ENCODE results near the gene LRRC63.

The LRRC63 gene

DNA sequence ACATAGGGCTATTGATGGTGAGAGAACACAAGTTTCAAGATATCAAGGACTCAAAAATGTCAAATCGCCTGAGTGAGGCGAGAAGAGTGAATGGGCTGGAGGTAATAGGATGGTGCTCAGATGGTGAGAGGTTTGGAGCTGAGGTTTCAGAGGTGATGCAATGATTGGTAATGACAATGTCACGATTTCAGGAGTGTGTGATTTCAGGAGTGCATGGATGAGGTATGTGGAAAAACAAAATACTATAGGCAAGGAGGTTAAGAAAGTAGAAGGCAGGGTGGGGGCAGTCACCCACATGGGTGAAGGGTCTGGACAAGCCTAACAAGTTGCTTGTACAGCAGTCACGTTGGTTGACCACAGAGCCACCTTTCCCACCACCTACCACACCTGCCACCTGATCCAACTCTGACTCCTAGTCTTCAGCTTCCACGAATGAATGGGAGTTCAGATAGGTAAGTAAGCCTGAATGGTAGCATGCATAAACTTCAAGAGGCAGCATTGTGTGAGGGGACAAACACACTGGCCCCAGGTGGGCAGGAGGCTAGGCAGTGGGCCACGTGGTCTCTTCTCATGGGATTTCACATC, 103.9 kb downstream of the LRRC63 start:
- no peak overlapping the region for H3K4me3 ChIP-seq (ENCODE audit: low read depth, low read length)
- no peak for DNase-seq (ENCODE audit: low read depth)
- TF ChIP-seq, protein P1, sequence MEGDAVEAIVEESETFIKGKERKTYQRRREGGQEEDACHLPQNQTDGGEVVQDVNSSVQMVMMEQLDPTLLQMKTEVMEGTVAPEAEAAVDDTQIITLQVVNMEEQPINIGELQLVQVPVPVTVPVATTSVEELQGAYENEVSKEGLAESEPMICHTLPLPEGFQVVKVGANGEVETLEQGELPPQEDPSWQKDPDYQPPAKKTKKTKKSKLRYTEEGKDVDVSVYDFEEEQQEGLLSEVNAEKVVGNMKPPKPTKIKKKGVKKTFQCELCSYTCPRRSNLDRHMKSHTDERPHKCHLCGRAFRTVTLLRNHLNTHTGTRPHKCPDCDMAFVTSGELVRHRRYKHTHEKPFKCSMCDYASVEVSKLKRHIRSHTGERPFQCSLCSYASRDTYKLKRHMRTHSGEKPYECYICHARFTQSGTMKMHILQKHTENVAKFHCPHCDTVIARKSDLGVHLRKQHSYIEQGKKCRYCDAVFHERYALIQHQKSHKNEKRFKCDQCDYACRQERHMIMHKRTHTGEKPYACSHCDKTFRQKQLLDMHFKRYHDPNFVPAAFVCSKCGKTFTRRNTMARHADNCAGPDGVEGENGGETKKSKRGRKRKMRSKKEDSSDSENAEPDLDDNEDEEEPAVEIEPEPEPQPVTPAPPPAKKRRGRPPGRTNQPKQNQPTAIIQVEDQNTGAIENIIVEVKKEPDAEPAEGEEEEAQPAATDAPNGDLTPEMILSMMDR (IDR thresholded peaks at IDR 0.05; ENCODE audit: control insufficient read depth, extremely low read depth, insufficient read depth) = no peak

DNA sequence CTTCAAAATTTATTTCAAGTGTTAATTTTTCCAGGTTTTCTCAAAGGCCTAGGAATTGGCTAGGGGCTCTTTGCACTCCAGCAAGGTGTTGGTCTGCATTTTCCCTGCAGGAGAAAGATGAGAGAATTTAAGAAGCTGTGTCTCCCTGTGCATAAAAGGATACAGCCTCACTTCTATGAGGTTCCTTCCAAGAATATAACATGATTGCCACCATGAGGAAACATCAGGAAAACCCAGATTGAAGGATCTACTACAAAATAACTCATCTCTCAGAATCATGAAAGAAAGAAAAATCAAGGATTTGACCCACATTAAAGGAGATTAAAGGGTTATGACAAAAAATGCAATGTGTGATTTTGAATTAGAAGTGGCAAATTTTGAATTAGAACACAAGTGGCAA, 105.4 kb downstream of the LRRC63 start:
- no peak overlapping the region for H3K4me3 ChIP-seq (ENCODE audit: low read depth, low read length)
- no peak for DNase-seq (ENCODE audit: low read depth)
- TF ChIP-seq, protein P1 (IDR thresholded peaks at IDR 0.05; ENCODE audit: control insufficient read depth, extremely low read depth, insufficient read depth) = peak; percentile 61

DNA sequence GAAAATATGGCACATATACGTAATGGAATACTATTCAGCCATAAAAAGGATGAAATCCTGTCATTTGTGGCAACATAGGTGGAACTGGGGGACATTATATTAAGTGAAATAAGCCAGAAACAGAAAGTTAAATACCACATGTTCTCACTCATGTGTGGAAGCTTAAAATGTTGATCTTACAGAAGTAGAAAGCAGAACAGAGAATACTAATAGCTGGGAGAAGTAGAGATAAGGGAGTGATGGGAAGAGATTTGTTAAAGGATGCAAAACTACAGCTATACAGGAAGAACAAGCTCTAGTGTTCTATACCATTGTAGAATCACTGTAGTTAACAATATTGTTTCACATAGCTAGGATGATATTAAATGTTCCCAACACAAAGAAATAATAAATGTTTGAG, 107.3 kb downstream of the LRRC63 start:
- no peak overlapping the region for H3K4me3 ChIP-seq (ENCODE audit: low read depth, low read length)
- no peak for DNase-seq (ENCODE audit: low read depth)
- TF ChIP-seq, protein P1 (IDR thresholded peaks at IDR 0.05; ENCODE audit: control insufficient read depth, extremely low read depth, insufficient read depth) = no peak

DNA sequence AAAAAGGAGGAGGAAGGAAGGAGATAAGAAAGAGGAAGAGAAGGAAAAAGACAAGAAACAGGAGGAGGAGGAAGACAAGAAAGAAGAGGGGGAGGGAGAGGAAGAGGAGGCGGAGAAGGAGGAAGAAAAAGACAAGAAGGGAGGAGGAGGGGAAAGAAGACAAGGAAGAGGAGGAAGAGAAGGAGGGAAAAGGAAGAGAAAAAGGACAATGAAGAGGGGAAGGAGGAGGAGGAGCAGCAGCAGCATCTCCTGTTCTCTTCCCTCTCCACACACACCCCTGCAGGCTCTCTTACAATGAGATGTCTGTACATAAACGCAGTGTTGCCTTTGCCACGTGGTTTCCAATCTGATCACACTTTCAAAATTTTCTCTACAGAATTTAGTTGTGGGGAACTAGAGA, 108.7 kb downstream of the LRRC63 start:
- TF ChIP-seq, protein P1 (IDR thresholded peaks at IDR 0.05; ENCODE audit: control insufficient read depth, extremely low read depth, insufficient read depth) = no peak
- H3K4me3 ChIP-seq (ENCODE audit: low read depth, low read length) = no peak overlapping the region
- no peak for DNase-seq (ENCODE audit: low read depth)

DNA sequence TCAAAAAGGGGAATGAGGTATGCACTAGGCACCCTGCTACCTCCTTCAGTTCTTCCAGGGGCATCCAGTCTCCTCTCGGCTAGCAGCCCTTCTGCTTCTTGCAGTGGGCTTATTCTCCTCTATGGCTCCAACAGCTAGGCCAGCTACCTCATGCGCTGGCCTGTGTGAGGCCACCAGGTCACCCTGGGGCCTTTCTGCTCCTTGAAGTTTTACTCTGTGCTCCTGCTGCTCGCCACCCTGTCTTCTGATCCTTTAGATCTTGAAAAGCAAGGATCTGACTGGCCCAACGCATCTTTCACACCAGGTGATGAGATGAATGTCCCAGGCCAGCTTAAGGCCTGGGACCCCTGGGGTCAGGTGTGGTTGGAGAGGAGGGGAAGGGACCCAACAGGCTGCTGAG, 109.1 kb downstream of the LRRC63 start:
- H3K4me3 ChIP-seq (ENCODE audit: low read depth, low read length) = no peak overlapping the region
- TF ChIP-seq, protein P1 (IDR thresholded peaks at IDR 0.05; ENCODE audit: control insufficient read depth, extremely low read depth, insufficient read depth) = no peak

DNA sequence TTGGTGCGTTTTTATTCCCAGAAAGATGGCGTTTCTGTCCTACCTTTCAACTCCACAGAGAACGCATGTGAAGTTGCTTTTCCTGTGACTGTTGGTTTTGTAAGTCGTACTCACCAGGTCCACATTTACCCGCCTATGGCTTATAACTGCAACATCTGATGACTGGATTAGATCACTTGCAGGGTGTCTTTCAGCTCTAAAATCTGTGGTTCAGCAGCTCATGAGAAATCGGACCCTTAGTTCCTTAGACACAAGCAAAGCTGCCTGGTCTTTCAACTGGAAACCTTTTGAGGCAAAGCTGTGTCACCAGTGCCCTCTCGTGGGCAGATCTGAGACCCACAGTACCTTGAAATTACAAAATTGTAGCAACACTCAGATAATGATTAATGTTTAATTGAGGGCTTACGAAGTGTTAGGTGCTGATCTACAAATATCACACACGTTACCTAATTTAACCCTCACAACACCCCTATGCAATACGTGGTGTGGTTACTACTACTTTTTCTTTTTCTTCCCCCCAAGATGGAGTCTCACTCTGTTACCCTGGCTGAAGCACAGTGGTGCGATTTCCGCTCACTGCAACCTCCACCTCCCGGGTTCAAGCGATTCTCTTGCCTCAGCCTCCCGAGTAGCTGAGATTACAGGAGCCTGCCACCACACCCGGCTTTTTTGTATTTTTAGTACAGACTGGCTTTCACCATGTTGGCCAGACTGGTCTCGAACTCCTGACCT, 109.9 kb downstream of the LRRC63 start:
- TF ChIP-seq, protein P1 (IDR thresholded peaks at IDR 0.05; ENCODE audit: control insufficient read depth, extremely low read depth, insufficient read depth) = peak; percentile 88
- DNase-seq (ENCODE audit: low read depth) = no peak
- H3K4me3 ChIP-seq (ENCODE audit: low read depth, low read length) = no peak overlapping the region

More for the DNA sequence above, 109.1 kb downstream of the LRRC63 start:
- no peak for DNase-seq (ENCODE audit: low read depth)
